ENCODE data around the gene KRTAP17-1.

DNA sequence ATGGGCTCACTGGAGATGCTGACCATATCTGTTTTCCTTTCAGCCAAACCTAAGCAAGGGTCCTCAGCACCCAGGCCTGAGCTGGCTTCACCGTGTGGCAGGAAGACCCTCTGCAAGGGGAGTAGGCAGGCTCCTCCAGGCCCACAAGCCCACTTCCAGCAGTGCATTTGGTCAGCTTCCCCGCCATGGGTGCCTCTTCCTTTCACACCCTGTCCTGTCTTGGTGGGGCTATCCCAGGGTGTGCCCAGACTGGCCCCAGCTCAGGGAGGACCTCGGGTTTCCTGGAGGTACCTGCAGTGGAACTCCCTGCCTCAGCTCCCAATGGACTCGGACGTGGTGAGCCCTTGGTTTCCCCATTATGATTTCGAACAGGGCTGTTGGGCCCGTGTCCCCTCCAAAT lies 12.7 kb upstream of the KRTAP17-1 start:
- TF ChIP-seq USF1 (IDR thresholded peaks at IDR 0.05) (no peak), EP300 (IDR thresholded peaks at IDR 0.05; ENCODE audit: borderline replicate concordance) (no peak), EGR1 (IDR thresholded peaks at IDR 0.05) (no peak), CEBPB (IDR thresholded peaks at IDR 0.05) (no peak), NFIC (IDR thresholded peaks at IDR 0.05) (no peak), YY1 (IDR thresholded peaks at IDR 0.05; ENCODE audit: low read depth) (no peak)
- TF ChIP-seq, protein P1, sequence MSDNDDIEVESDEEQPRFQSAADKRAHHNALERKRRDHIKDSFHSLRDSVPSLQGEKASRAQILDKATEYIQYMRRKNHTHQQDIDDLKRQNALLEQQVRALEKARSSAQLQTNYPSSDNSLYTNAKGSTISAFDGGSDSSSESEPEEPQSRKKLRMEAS (IDR thresholded peaks at IDR 0.05) = no peak
- TF ChIP-seq, protein P2, sequence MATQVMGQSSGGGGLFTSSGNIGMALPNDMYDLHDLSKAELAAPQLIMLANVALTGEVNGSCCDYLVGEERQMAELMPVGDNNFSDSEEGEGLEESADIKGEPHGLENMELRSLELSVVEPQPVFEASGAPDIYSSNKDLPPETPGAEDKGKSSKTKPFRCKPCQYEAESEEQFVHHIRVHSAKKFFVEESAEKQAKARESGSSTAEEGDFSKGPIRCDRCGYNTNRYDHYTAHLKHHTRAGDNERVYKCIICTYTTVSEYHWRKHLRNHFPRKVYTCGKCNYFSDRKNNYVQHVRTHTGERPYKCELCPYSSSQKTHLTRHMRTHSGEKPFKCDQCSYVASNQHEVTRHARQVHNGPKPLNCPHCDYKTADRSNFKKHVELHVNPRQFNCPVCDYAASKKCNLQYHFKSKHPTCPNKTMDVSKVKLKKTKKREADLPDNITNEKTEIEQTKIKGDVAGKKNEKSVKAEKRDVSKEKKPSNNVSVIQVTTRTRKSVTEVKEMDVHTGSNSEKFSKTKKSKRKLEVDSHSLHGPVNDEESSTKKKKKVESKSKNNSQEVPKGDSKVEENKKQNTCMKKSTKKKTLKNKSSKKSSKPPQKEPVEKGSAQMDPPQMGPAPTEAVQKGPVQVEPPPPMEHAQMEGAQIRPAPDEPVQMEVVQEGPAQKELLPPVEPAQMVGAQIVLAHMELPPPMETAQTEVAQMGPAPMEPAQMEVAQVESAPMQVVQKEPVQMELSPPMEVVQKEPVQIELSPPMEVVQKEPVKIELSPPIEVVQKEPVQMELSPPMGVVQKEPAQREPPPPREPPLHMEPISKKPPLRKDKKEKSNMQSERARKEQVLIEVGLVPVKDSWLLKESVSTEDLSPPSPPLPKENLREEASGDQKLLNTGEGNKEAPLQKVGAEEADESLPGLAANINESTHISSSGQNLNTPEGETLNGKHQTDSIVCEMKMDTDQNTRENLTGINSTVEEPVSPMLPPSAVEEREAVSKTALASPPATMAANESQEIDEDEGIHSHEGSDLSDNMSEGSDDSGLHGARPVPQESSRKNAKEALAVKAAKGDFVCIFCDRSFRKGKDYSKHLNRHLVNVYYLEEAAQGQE (IDR thresholded peaks at IDR 0.05; ENCODE audit: low read depth) = no peak

All from Ishikawa (cell line).